ENCODE data around the gene ALOX5. TPM values are rescaled to one million over a fixed set of nuclear protein-coding genes. Genes with fewer than 3 reads are reported as not detected.
"Not testable (repeated sequence)": the region's sequence is repeated elsewhere in the genome, so short reads cannot be mapped to it uniquely, and the experiment has no call there.

ALOX5 gene
- total RNA-seq, 1 experiment from 2014 or later: 66.5 TPM

- H4K20me1 ChIP-seq (ENCODE audit: insufficient read depth); H3K79me2 ChIP-seq (ENCODE audit: low read depth); DNase-seq; POLR2A ChIA-PET (ENCODE audit: unreplicated experiment); H3K36me3 ChIP-seq (ENCODE audit: low read depth); H3K9me2 ChIP-seq (ENCODE audit: insufficient read depth); BruUV-seq (replicated peaks); CTCF ChIA-PET; H3K4me3 ChIP-seq; H2AFZ ChIP-seq; H3F3A ChIP-seq (ENCODE audit: insufficient read depth, low read depth); H3K9me3 ChIP-seq (ENCODE audit: insufficient read depth, low read depth); H3K4me2 ChIP-seq; intact Hi-C loops (cut with micrococcal nuclease; ENCODE audit: unreplicated experiment); H3K27ac ChIP-seq; H3K4me1 ChIP-seq (replicated peaks; ENCODE audit: insufficient read depth); H3K27me3 ChIP-seq (ENCODE audit: insufficient read depth, low read depth): not testable (repeated sequence)
Observed at GRCh38 chr10:45367643-45368042, 6.4 kb upstream of the ALOX5 start.

GRCh38 chr10:45368181-45368580 is 5.8 kb upstream of the ALOX5 start:
- no peaks in the 10 kb centered on the region for H3K9me2 ChIP-seq (ENCODE audit: insufficient read depth)

GRCh38 chr10:45370202-45370955 is 3.6 kb upstream of the ALOX5 start:
- intact Hi-C loops (cut with micrococcal nuclease; ENCODE audit: unreplicated experiment): loop anchor here (10.0 kb wide), 2 partner anchors 116 to 366 kb away; partner anchors contain the start of gene ZNF22
- no TSS peak for BruUV-seq (replicated peaks)
- POLR2A ChIA-PET (ENCODE audit: unreplicated experiment): no interaction called here

More at GRCh38 chr10:45368181-45368580, 5.8 kb upstream of the ALOX5 start:
- BruUV-seq (replicated peaks): no TSS peak
- ChIA-PET POLR2A (ENCODE audit: unreplicated experiment) (no interaction called here), CTCF (no interaction called here)
- Histone ChIP-seq H3F3A (ENCODE audit: insufficient read depth, low read depth) (peaks cover 8% of the 10 kb centered on the region; the same call in 1 of the 2 replicates), H3K27ac (no peak overlapping the region), H3K4me2 (no peak overlapping the region), H3K9me3 (ENCODE audit: insufficient read depth, low read depth) (no peaks in the 10 kb centered on the region), H3K4me1 (replicated peaks; ENCODE audit: insufficient read depth) (no peaks in the 10 kb centered on the region), H3K79me2 (ENCODE audit: low read depth) (no peaks in the 10 kb centered on the region), H4K20me1 (ENCODE audit: insufficient read depth) (no peaks in the 10 kb centered on the region), H3K27me3 (ENCODE audit: insufficient read depth, low read depth) (peaks cover 3% of the 10 kb centered on the region; the same call in 1 of the 2 replicates), H2AFZ (no peak overlapping the region), H3K36me3 (ENCODE audit: low read depth) (no peaks in the 10 kb centered on the region), H3K4me3 (no peak overlapping the region)
- TF ChIP-seq CTCF (conservative IDR thresholded peaks at IDR 0.05): no peak
- TF ChIP-seq EZH2 (IDR thresholded peaks at IDR 0.05; ENCODE audit: low read depth): no peak
- intact Hi-C loops (cut with micrococcal nuclease; ENCODE audit: unreplicated experiment): no loop called here
- no peak for DNase-seq

More at GRCh38 chr10:45370202-45370955, 3.6 kb upstream of the ALOX5 start:
- H3K4me3 ChIP-seq: no peak overlapping the region
- H3K9me3 ChIP-seq (ENCODE audit: insufficient read depth, low read depth): no peaks in the 10 kb centered on the region
- H3K9me2 ChIP-seq (ENCODE audit: insufficient read depth): no peaks in the 10 kb centered on the region
- no peak overlapping the region for H3K27ac ChIP-seq
- TF ChIP-seq EZH2 (IDR thresholded peaks at IDR 0.05; ENCODE audit: low read depth): no peak
- no peak for TF ChIP-seq CTCF (conservative IDR thresholded peaks at IDR 0.05)
- CTCF ChIA-PET: no interaction called here
- H3K79me2 ChIP-seq (ENCODE audit: low read depth): peaks cover 7% of the 10 kb centered on the region
- H3K27me3 ChIP-seq (ENCODE audit: insufficient read depth, low read depth): no peaks in the 10 kb centered on the region; the same call in 1 of the 2 replicates
- peaks cover 12% of the 10 kb centered on the region for H3F3A ChIP-seq (ENCODE audit: insufficient read depth, low read depth)
- no peaks in the 10 kb centered on the region for H3K36me3 ChIP-seq (ENCODE audit: low read depth)
- peaks cover 10% of the 10 kb centered on the region for H3K4me1 ChIP-seq (replicated peaks; ENCODE audit: insufficient read depth)
- H2AFZ ChIP-seq: no peak overlapping the region
- no peak for DNase-seq
- no peak overlapping the region for H3K4me2 ChIP-seq
- H4K20me1 ChIP-seq (ENCODE audit: insufficient read depth): no peaks in the 10 kb centered on the region
